Nephron progenitor cell (in vitro differentiated cells): ENCODE data around the gene ATP7A.
"Not testable (repeated sequence)": the region's sequence is repeated elsewhere in the genome, so short reads cannot be mapped to it uniquely, and the experiment has no call there.

Experiments
- DNase-seq: peaks from one replicate; pipeline ENCODE4 v3.0.0; 2021
- H3K27ac Mint-ChIP-seq: 2 replicates; pipeline ENCODE4 v1.8.0; 2021; ENCODE audit warnings: mild to moderate bottlenecking, moderate library complexity, mixed read lengths
- H3K27me3 Mint-ChIP-seq: 2 replicates; pipeline ENCODE4 v1.8.0; 2021; ENCODE audit warnings: mild to moderate bottlenecking, low read depth, mixed read lengths; ENCODE audit not compliant: poor library complexity
- H3K36me3 Mint-ChIP-seq: 2 replicates; pipeline ENCODE4 v1.8.0; 2021; ENCODE audit warnings: low read depth, mixed read lengths
- H3K4me1 Mint-ChIP-seq: 2 replicates; pipeline ENCODE4 v1.8.0; 2021; ENCODE audit warnings: mixed read lengths
- H3K4me3 Mint-ChIP-seq: 2 replicates; pipeline ENCODE4 v1.8.0; 2021; ENCODE audit warnings: mild to moderate bottlenecking, moderate library complexity, mixed read lengths
- H3K9me3 Mint-ChIP-seq: 2 replicates; pipeline ENCODE4 v1.8.0; 2021; ENCODE audit warnings: mild to moderate bottlenecking, moderate library complexity, mixed read lengths
- TF ChIP-seq, protein P1 (sequence below): fragments of 200-600 bp; sonication (generic); IDR thresholded peaks from 2 replicates; pipeline ENCODE4 v1.5.0; 2021; ENCODE audit warnings: antibody characterized with exemption

The ATP7A gene

DNA sequence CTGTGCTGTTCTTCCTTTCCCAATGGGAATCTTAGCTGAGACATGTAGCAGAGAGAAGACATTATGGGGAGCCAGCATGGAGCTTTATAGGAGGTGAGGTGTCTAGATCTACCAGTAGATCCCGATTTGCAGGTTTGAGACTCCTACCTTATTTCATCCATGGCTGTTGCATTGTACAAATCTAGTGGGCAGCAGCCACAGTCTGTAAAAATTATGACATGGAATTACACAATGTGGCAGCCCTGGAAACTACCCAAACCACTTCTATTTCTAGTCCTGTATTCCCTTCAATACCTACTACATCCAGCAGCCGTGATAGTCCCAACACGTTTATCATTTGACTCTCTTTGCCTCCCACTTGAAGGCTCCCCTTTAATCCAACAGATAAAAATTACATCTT is 8.1 kb downstream of the ATP7A start:
- H3K36me3 Mint-ChIP-seq, result peaks cover 4% of the 10 kb centered on the region
- peaks cover 19% of the 10 kb centered on the region for H3K9me3 Mint-ChIP-seq
- no peak overlapping the region for H3K4me3 Mint-ChIP-seq
- TF ChIP-seq, protein P1, sequence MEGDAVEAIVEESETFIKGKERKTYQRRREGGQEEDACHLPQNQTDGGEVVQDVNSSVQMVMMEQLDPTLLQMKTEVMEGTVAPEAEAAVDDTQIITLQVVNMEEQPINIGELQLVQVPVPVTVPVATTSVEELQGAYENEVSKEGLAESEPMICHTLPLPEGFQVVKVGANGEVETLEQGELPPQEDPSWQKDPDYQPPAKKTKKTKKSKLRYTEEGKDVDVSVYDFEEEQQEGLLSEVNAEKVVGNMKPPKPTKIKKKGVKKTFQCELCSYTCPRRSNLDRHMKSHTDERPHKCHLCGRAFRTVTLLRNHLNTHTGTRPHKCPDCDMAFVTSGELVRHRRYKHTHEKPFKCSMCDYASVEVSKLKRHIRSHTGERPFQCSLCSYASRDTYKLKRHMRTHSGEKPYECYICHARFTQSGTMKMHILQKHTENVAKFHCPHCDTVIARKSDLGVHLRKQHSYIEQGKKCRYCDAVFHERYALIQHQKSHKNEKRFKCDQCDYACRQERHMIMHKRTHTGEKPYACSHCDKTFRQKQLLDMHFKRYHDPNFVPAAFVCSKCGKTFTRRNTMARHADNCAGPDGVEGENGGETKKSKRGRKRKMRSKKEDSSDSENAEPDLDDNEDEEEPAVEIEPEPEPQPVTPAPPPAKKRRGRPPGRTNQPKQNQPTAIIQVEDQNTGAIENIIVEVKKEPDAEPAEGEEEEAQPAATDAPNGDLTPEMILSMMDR, result no peak
- H3K27ac Mint-ChIP-seq, result no peak overlapping the region
- H3K4me1 Mint-ChIP-seq, result no peaks in the 10 kb centered on the region
- H3K27me3 Mint-ChIP-seq, result no peaks in the 10 kb centered on the region
- no peak for DNase-seq

- H3K9me3 Mint-ChIP-seq, result peaks cover 19% of the 10 kb centered on the region
- H3K4me3 Mint-ChIP-seq, DNase-seq, H3K27ac Mint-ChIP-seq, H3K36me3 Mint-ChIP-seq, H3K4me1 Mint-ChIP-seq, H3K27me3 Mint-ChIP-seq: not testable (repeated sequence)
These were observed 8.9 kb downstream of the ATP7A start for GRCh38 chrX:77919370-77919769.

- Mint-ChIP-seq H3K27ac (no peak overlapping the region), H3K4me3 (no peak overlapping the region), H3K36me3 (peaks cover 4% of the 10 kb centered on the region), H3K9me3 (peaks cover 14% of the 10 kb centered on the region), H3K27me3 (no peaks in the 10 kb centered on the region), H3K4me1 (no peaks in the 10 kb centered on the region)
- TF ChIP-seq, protein P1, result no peak
- DNase-seq, result no peak
These were observed 12.3 kb downstream of the ATP7A start for GRCh38 chrX:77922787-77923186.

GRCh38 chrX:77924320-77924859 is 13.9 kb downstream of the ATP7A start:
- TF ChIP-seq, protein P1, result no peak
- Mint-ChIP-seq H3K36me3 (peaks cover 4% of the 10 kb centered on the region), H3K27me3 (no peaks in the 10 kb centered on the region), H3K27ac (no peak overlapping the region), H3K4me3 (no peak overlapping the region), H3K4me1 (no peaks in the 10 kb centered on the region), H3K9me3 (peaks cover 23% of the 10 kb centered on the region)
- no peak for DNase-seq

- no peak for DNase-seq
- peaks cover 11% of the 10 kb centered on the region for H3K36me3 Mint-ChIP-seq
- TF ChIP-seq, protein P1, result no peak
These were observed 15.3 kb downstream of the ATP7A start for GRCh38 chrX:77925764-77926163.

GRCh38 chrX:77930581-77930980 is 20.1 kb downstream of the ATP7A start:
- TF ChIP-seq, protein P1, result no peak
- DNase-seq, result no peak
- H3K9me3 Mint-ChIP-seq, result peaks cover 44% of the 10 kb centered on the region
- H3K27me3 Mint-ChIP-seq, result no peaks in the 10 kb centered on the region
- H3K4me3 Mint-ChIP-seq, result no peak overlapping the region
- H3K36me3 Mint-ChIP-seq, result peaks cover 7% of the 10 kb centered on the region
- H3K27ac Mint-ChIP-seq, result no peak overlapping the region
- no peaks in the 10 kb centered on the region for H3K4me1 Mint-ChIP-seq

More at GRCh38 chrX:77925764-77926163, 15.3 kb downstream of the ATP7A start:
- Mint-ChIP-seq H3K9me3 (peaks cover 36% of the 10 kb centered on the region), H3K4me1 (no peaks in the 10 kb centered on the region), H3K27ac (no peak overlapping the region), H3K4me3 (no peak overlapping the region), H3K27me3 (no peaks in the 10 kb centered on the region)
